GM18861 (cell line): ENCODE results near the gene NHLH1.

Experiments
- ATAC-seq: cut with Tn5 transposase; IDR thresholded peaks from one replicate; pipeline ENCODE4 v1.9.1; 2021; ENCODE audit not compliant: unreplicated experiment

Gene NHLH1

GRCh38 chr1:160409486-160409885 lies 42.6 kb downstream of the NHLH1 start:
- ATAC-seq, result no peak

GRCh38 chr1:160410406-160411005 lies 43.6 kb downstream of the NHLH1 start:
- ATAC-seq, result no peak

DNA sequence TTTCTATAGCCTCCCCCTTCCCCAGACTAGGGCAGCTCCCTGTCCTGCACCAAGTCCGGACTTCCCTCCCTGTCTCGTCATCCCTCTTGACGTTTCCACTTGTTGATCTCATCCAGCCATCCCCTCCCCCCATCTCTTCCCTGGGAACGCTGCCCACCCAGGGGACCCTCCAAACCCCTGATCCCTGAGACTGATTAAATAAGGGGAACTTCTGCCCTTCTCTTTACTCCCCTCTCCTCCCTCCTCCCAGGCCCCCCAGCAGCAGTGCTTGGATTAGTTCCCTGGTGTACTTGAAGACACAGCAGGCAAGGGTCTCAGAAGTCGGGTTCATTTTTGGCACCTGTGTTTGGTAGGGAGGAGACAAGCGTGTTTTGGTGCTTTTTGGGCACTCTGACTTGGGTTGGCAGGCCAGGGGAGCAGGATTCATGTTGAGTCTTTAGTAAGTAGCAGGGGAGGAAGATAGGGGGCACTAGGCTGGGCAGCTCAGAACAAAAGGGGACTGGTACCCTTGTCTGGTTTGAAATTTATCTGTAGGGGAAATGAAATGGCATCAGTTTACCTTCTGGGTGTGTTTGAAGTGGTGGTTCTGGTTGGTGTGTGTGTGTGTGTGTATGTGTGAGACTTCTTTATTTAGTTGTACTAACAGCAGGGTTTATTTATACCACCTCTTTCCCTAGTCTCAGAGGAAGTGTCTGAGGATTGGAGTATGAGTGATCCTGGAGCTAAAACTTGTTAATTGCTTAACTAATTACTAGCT lies 44.6 kb downstream of the NHLH1 start:
- no peak for ATAC-seq

DNA sequence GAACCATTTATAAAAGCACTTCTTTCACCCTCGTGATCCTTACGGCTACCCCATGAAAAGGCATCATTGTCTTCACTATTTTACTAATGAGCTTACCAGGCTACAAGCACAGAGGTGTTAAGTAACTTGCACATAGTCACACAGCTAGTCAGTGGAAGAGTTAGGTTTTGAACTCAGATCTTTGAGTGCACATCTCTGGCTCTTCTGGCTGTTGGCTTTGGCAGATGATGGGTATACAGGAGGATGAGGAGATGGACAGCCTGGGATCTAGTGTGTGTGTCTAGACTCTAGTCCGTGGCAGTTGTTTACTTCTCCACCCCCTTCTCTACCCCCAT lies 45.1 kb downstream of the NHLH1 start:
- no peak for ATAC-seq

GRCh38 chr1:160413716-160414115 lies 46.8 kb downstream of the NHLH1 start:
- no peak for ATAC-seq

DNA sequence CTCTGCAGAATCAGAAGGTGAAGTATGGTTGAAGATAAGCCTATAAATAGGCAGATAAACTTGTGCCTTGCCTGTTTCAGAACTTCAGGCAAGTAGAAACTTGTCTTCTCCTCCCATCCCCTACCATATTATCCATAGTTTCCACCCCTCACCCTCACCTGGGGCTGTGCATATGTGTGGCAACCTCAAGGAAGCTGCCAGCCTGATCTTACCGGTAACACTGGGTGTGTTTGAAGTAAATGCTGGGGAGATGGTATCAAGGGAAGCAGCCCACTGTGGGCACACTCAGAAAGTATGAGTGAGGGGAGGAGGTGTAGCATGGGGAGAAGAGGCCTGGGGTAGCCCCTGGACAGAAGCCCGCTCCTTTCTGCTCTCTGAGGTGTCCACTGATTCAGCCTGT lies 48.0 kb downstream of the NHLH1 start:
- ATAC-seq, result no peak

GRCh38 chr1:160415696-160416290 lies 48.9 kb downstream of the NHLH1 start:
- ATAC-seq, result no peak

- ATAC-seq, result no peak
Observed at GRCh38 chr1:160416369-160416768, 49.5 kb downstream of the NHLH1 start.

DNA sequence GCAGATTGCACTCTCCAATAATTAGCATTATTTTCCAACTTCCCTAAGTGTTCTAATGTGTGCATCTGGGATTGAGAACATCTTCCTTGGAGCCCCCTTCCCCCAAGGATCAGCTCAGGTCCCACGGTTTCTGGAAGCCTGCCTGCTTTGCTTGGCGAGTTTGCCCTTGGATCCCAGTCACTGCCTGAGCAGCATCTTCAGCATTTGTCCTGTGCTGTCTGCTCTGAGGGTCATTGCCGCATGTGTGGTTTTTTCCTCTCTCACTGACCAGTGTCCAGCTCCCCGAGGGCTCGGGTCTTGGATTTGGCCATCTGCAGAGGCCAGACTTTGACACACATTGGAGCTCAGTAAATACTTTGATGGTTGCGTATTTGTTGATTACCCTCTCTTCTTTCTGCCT lies 51.6 kb downstream of the NHLH1 start:
- ATAC-seq, result no peak

DNA sequence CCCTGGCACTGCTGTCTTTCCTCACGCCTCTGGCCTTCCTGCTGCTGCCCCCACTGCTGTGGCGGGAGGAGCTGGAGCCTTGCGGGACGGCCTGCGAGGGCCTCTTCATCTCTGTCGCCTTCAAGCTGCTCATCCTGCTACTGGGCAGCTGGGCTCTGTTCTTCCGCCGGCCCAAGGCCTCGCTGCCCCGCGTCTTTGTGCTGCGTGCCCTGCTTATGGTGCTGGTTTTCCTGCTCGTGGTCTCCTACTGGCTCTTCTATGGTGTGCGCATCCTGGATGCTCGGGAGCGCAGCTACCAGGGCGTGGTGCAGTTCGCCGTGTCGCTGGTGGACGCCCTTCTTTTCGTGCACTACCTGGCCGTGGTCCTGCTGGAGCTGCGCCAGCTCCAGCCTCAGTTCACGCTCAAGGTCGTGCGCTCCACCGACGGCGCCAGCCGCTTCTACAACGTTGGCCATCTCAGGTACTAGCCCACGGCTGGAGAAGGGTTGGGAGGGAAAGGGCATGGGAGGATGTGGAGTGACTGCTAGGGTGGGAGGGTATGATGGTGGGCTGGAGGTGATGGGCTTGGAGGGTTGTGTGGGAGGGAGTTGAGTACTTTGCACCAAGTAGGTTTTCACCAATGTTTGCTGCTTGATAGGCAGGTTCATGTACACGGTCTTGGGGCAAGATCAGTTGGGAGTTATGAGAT lies 52.4 kb downstream of the NHLH1 start:
- no peak for ATAC-seq

- no peak for ATAC-seq
Observed at GRCh38 chr1:160419838-160420169, 52.9 kb downstream of the NHLH1 start.

- no peak for ATAC-seq
Observed at GRCh38 chr1:160420881-160421842, 54.3 kb downstream of the NHLH1 start.

GRCh38 chr1:160421881-160422280 lies 55.0 kb downstream of the NHLH1 start:
- ATAC-seq, result no peak
